NCI-H82 treated with DMSO at 0.1 percent for 48 hours (cell line): ENCODE data around the gene MT1M.
"Not testable (repeated sequence)": the region's sequence is repeated elsewhere in the genome, so short reads cannot be mapped to it uniquely, and the experiment has no call there.

ENCODE experiments used
- DNase-seq: peaks from one replicate; lab custom pipeline; 2025; ENCODE audit not compliant: unreplicated experiment; lab: John Stamatoyannopoulos, UW

Gene MT1M

DNA sequence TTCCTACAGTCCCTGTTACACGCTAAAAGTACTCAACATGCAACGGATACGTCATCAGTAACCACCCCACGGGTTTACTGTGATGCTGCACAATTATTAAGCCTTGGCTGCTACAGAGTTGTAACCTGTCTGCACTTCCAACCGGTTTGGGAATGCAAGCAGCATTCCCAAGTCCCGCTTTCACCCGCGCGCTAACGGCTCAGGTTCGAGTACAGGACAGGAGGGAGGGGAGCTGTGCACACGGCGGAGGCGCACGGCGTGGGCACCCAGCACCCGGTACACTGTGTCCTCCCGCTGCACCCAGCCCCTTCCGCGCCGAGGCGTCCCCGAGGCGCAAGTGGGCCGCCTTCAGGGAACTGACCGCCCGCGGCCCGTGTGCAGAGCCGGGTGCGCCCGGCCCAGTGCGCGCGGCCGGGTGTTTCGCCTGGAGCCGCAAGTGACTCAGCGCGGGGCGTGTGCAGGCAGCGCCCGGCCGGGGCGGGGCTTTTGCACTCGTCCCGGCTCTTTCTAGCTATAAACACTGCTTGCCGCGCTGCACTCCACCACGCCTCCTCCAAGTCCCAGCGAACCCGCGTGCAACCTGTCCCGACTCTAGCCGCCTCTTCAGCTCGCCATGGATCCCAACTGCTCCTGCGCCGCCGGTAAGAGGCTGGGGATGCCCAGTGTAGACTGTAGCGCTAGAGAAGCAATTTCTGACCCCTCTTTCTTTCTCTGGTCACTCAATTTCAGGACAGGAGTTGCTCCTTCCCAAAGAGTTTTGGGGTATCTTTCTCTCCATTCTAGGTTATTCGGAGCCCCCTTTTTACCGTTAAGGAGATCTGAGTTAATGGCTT lies 24.2 kb upstream of the MT1M start, which contains the start of gene MT2A:
Gene MT2A (plus strand): TSS at position 542 of the 833 bp plus-strand sequence. CDS start 72 bp downstream, at position 614.
- DNase-seq = peak; percentile 86

DNA sequence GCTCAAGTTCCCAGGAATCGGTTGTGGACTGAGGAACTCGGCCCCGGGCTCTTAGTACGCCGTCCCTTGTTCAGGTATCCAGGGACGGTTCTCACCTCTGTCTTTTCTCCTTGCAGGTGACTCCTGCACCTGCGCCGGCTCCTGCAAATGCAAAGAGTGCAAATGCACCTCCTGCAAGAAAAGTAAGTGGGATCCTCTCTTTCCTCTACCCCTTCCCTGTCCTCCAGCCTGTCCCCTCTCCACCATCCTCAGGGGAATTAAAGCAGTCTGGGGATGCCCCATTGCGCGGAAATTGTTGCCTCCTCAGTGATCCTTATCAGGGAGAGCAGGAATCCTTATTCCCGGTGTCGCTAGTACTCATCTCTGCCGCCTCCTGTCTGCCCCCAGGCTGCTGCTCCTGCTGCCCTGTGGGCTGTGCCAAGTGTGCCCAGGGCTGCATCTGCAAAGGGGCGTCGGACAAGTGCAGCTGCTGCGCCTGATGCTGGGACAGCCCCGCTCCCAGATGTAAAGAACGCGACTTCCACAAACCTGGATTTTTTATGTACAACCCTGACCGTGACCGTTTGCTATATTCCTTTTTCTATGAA lies 23.5 kb upstream of the MT1M start:
- DNase-seq = no peak

DNA sequence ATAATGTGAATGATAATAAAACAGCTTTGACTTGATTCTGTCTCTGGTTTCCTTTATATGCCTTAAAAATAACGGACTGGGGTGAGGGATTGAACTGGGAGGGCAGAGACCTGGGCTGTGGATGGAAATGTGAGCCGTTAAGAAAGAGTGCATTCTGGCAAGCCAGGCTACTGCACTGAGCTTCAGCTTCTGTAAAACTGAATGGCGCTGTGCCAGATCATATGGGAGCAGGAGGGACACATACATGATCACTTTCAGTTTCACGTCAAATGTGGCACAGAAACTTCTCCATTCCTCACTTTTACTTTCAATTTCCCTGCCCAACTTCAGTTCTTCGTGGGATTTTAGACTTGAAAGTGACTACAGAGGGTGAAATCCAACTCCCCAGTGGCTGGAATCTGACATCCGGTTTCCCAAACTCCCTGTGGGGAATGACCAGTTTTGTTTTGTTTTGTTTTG lies 23.0 kb upstream of the MT1M start:
- DNase-seq = no peak

DNA sequence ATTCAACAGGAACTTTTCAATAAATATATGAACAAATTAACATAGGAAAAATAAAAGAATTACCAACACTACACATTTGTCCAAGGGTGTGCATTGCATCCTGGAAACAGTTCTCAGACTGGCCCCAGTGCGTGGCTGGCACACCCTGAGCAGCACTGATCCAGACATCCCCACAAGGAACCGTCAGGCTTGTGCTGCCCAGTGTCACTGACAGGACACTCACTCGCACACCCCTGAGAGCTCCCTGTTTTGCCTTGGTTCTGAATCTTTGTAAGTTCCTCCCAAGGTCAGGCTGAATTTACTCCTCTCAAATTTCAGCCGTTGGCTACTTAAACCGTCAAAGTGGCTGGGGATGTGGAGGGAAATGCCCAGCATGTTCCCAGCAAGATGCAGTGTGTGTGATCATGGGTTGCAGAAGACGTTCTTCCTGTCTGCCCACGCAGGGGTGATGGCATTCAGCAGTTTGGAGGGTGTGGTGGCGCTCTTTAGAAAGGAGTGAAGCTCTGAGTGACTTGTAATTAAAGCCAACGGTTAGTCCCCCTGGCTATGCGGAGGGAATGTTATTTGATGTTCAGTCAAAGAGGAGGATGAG lies 22.3 kb upstream of the MT1M start:
- no peak for DNase-seq

DNA sequence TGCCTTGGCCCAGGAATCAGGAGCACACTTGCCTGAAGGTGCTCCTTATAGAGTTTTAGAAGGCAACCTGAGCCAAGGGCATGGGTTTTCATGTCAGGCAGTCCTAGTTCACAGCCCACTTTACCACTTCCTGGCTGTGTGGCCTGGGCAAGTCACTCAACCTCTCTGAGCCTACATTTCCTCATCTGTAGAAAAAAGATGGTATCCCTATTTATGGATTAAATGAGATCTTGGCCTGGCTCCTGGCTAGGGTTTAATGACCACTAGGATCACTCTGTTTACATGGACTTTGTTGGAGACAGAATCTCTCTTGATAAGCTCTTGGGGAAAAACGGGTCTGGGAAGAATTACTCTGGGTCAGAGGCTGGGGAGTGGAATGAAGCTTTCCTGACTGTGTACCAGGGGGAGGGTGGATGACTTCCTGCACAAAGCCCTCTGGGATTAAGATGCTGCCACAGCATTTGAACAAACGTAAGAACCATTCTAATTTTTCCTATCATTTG lies 21.8 kb upstream of the MT1M start:
- no peak for DNase-seq

DNA sequence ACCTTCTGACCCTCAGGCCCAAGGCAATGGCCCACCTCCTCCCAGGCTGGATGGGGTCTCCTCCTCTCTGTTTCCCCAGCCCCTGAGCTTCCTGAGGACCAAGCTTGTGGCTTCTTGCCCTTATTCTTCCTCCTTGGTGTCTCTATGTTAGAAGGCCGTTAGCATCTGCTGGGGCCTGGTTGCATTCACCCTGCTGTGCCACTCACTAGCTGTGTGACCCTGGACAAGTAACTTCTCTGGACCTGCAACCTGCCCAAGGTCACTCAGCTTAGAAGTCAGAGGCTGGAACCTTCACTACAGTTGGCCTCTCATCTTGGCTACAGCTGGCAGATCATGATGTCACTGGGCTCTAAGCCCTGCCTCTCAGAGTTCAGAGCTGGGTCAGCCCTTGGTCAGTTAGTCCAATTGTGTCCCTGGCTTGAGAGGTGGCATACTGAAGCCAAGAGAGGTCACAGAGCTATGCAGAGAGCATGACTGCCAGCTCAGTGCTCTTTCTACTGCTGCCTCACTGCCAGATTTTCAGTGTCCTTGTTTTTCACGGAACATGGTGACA lies 21.1 kb upstream of the MT1M start:
- no peak for DNase-seq

DNA sequence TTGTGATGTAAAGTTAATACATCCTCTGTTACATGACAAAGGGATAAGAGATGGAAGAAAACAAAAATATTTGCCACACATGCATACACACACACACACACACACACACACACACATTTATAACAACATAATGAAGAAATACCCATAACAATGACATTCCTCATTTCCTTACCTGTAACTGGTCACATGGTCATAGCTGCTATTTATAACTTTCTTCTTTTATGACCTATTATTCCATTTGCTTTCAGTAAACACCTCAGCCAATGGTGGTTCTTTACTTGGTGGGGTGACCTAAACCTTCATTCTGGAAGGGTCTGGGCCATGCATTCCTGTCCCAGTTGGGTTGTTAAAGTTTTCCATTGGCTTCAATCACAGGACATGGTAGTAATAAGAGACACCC lies 18.8 kb upstream of the MT1M start:
- DNase-seq = no peak

DNA sequence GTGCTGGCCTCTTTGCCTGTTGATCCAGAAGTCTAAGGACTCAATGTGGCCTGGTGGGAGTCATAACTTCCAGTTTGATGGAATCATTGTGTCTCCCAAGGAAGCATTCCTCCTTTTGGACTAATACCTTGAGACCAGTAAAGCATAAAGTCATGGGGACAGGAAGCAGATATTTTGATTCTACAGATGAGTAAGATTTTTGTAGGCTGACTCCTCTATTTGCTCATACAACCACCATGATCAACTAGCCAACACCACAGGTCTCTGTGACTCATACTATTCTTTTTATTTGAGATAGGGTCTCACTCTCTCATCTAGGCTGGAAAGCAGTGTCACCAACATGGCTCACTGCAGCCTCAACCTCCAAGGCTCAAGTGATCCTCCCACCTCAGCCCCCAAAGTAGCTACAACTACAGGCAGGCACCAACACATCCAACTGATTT lies 17.9 kb upstream of the MT1M start:
- no peak for DNase-seq

DNA sequence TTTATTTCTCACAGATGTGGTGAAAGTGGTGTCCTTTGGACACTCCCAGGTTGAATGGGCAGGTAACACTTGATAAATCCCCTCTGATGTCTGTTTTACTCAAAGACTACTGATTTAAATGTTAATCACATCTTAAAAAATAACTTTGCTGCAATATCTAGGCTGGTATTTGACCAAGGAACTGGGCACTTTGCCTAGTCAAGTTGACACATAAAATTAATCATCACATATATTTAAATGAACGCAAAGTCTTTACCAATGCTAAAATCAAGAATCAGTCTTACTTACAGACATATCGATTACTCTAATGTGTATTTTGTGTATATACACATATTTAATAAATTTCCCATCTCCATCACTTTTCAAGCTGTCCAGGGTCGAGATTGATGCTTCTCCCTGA lies 17.1 kb upstream of the MT1M start:
- no peak for DNase-seq

DNA sequence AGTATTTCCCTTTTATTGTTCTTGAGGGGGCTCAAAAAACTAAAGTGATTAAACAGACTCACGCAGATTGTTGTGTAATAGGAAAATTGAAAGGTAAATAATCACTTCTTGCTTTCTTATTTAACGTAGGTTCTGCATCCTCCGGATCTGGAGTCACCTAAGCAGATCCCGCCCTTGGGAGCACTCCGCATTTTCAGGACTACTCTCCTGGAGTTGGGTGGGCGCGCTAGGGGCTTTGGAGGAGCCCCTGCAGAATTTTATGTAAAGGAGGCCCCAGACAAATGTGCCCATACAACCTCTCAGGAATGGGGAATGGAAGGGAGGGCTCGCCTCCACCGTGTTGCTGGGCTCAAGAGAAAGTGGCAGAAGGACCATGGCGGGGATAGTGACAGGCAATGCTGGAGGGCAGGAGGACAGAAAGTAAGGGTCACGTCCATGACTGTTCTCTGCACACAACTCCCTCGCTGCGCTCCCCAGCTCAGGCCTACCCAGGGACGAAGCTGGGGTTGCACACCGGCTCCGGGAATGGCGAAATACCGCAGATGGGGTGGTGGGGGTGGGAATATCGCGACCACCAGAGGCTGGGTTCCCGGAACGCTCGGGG lies 15.7 kb upstream of the MT1M start:
- no peak for DNase-seq

DNA sequence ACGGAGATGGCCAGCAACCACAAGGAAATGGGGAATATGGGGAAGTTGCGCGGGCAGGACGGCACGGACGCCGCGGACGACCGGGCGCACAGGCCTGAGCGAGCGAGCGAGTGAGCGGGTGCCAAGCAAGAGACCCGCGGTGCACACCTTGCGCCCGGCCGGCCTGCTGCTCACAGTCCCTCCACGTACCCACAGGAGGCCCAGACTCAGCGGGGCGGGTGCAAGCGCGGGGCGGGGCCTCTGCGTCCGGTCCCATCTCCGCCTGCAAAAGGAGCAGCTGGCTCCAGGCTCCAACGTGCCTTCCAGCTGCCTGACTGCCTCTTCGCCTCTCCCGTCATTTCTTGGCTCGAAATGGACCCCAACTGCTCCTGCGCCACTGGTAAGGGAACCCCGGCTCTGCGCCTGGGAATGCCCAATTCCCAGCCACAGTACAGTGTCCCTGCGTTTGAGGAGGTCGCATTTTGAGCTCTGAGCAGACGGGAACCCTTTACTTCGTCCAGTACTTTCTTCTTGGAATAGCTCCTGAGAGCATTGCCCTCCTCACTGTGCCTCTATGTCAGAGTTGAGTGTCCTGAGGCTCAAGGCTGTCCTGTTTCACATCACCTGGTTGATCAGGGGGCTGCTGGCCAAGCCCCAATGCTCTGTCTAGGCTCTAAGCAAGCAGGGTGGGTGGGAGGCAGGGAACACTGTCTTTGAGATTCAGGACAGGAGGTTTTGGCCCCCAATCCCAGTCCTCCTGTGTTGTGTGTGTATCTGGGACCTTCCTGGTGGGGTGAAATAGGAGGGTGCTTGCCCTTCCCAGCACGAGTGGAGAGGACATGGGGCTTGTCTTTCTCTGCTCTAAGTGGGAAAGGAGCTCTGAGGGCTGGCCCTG lies 15.0 kb upstream of the MT1M start:
- DNase-seq = no peak

DNA sequence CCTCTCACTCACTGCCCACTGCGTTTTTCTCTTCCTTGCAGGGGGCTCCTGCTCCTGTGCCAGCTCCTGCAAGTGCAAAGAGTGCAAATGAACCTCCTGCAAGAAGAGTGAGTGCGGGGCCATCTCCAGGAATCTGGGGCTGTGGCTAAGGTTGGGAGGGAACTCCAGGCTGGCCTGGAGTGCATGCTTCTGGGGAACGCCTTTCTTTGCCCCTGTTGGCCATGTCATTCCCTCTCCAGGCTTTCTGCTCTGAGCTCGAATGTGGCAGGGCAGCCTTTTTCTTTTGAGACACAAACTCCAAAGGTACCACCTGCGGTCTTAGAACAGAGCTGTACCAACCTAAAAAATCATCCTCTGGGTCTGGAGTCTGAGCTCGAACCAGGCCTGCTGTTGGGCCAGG lies 14.3 kb upstream of the MT1M start:
- DNase-seq = no peak

DNA sequence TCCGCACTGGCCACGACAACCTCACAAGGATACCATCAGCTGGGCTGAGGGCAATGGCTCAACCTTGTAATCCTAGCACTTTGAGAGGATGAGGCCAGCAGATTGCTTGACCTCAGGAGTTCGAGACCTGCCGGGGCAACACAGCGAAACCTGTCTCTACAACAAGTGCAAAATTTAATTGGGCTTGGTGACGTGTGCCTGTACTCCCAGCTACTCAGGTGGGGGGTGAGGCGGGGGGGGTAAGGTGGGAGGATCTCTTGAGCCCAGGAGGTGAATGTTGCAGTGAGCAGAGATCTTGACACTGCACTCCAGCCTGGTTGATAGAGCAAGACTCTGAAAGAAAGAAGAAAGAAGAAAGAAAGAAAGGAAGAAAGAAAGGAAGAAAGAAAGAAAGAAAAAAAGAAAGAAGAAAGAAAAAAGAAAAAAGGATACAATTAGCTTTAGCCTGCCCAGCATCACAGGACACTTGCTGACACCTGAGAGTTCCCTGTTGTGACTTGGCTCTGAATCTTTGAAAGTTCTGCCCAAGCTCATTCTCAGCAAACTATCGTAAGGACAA lies 12.0 kb upstream of the MT1M start:
- DNase-seq = no peak

DNA sequence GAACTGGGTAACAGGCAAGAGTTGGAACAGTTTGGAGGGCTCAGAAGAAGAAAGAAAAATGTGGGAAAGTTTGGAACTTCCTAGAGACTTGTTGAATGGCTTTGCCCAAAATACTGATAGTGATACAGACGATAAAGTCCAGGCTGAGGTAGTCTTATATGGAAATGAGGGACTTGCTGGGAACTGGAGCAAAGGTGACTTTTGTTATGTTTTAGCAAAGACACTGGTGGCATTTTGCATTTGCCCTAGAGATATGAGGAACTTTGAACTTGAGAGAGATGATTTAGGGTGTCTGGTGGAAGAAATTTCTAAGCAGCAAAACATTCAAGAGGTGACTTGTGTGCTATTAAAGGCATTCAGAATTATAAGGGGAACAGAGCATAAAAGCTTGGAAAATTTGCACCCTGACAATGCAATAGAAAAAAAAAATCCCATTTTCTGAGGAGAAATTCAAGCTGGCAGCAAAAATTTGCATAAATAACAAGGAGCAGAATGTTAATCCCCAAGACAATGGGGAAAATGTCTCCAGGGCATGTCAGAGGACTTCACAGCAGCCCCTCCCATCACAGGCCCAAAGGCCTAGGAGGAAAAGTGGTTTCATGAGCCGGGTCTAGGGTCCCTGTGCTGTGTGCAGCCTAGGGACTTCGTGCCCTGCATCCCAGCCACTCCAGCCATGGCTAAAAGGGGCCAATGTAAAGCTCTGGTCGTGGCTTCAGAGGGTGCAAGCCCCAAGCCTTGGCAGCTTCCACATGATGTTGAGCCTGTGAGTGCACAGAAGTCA lies 10.6 kb upstream of the MT1M start:
- DNase-seq = not testable (repeated sequence)

DNA sequence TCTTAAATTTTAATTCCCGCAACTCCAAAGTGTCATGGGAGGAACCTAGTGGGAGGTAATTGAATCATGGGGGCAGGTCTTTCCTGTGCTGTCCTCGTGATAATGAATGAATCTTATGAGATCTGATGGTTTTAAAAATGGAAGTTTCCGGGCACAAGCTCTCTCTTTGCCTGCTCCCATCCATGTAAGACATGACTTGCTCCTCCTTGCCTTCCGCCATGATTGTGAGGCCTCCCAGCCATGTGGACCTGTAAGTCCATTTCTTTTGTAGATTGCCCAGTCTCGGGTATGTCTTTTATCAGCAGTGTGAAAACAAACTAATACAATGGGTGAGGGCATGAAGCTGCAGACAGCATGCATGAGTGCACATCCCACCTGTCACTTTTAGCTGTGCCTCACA lies 9.3 kb upstream of the MT1M start:
- DNase-seq = not testable (repeated sequence)

DNA sequence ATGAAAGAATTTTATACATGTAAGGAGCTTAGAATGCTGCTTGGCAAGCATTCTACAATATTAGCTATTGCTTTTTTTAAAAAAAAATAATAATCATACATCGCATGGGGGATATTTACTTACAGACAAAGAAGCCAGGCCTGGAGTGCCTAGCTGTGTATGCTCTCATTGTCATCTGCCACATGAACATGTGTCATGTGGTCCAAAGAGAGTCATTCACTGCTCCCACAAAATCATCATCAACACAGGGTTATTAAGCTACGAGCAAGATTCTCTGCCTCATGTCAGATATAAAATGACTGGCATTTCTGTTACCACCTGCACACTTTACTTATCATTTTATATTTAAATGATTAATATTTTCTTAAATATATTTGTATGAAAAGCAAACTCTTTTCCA lies 8.8 kb upstream of the MT1M start:
- DNase-seq = no peak

DNA sequence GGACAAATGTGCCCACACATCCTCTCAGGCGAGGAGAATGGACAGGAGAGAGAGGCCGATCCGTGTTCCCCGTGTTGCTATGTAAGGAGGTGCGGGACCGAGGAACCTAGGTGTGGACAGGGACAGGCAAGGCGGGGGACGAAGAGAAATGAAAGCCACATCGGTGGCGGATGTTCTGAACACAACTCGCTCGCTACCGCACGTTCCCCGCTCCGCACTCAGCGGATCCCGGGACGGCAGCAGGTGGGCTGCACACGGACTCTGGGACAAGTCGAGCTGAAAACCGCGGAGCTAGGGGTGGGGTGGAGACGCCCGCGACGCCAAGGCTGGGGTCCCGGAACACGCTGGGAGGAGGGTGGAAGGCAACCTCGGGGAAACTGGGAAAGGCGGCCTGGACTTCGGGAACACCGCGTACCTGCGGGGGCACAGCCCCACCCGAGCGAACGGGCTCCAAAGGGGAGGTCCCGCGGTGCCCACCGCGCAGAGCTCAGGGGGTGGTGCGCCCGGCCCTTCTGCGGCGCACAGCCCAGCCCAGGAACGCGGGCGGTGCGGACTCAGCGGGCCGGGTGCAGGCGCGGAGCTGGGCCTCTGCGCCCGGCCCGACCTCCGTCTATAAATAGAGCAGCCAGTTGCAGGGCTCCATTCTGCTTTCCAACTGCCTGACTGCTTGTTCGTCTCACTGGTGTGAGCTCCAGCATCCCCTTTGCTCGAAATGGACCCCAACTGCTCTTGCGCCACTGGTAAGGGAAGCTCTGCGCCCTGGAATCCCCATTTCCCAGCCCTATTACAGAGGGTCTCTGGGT lies 7.1 kb upstream of the MT1M start, which contains the start of gene MT1E:
Gene MT1E (plus strand): TSS at position 642 of the 803 bp plus-strand sequence. CDS start 71 bp downstream, at position 713.
- no peak for DNase-seq
